ENCODE measurements around the gene NMU.

The NMU gene

GRCh38 chr4:55637272-55637820, 1.2 kb upstream of the NMU start:
- CTCF ChIA-PET = interaction anchor here (0.6 to 1.1 kb wide), 5 partner anchors 20 to 276 kb away, joined by 3 read pairs; no protein-coding TSS in a partner anchor
- POLR2A ChIA-PET = no interaction called here
- no peak for DNase-seq (ENCODE audit: extremely low spot score)
- TF ChIP-seq, protein P1, sequence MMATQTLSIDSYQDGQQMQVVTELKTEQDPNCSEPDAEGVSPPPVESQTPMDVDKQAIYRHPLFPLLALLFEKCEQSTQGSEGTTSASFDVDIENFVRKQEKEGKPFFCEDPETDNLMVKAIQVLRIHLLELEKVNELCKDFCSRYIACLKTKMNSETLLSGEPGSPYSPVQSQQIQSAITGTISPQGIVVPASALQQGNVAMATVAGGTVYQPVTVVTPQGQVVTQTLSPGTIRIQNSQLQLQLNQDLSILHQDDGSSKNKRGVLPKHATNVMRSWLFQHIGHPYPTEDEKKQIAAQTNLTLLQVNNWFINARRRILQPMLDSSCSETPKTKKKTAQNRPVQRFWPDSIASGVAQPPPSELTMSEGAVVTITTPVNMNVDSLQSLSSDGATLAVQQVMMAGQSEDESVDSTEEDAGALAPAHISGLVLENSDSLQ (IDR thresholded peaks at IDR 0.05) = no peak
- TF ChIP-seq TARDBP (IDR thresholded peaks at IDR 0.05) = no peak
- TF ChIP-seq FOXA1 (IDR thresholded peaks at IDR 0.05) = no peak
- no peak for TF ChIP-seq SUZ12 (IDR thresholded peaks at IDR 0.05)
- no peak for TF ChIP-seq ELF4 (IDR thresholded peaks at IDR 0.05)
- no peak for TF ChIP-seq HDGF (IDR thresholded peaks at IDR 0.05; ENCODE audit: borderline replicate concordance)
- no peak for TF ChIP-seq BHLHE40 (IDR thresholded peaks at IDR 0.05; ENCODE audit: borderline replicate concordance)
- no peak for TF ChIP-seq L3MBTL2 (conservative IDR thresholded peaks at IDR 0.05)
- TF ChIP-seq ARNT (IDR thresholded peaks at IDR 0.05) = no peak
- no peak for TF ChIP-seq CTBP1 (IDR thresholded peaks at IDR 0.05; ENCODE audit: borderline replicate concordance)
- TF ChIP-seq NFRKB (IDR thresholded peaks at IDR 0.05) = no peak
- TF ChIP-seq SP1 (IDR thresholded peaks at IDR 0.05) = no peak
- no peak for TF ChIP-seq LEF1 (IDR thresholded peaks at IDR 0.05; ENCODE audit: borderline replicate concordance)
- TF ChIP-seq FOXK2 (IDR thresholded peaks at IDR 0.05) = no peak

- CTCF ChIA-PET = no interaction called here
- POLR2A ChIA-PET = interaction anchor here (1.0 kb wide), 1 partner anchor 291 kb away, joined by 3 read pairs; the partner anchor contains the start of gene SRD5A3
- no peak for TF ChIP-seq ZNF384 (IDR thresholded peaks at IDR 0.05)
- TF ChIP-seq ELF4 (IDR thresholded peaks at IDR 0.05) = no peak
- TF ChIP-seq HDGF (IDR thresholded peaks at IDR 0.05; ENCODE audit: borderline replicate concordance) = no peak
- no peak for TF ChIP-seq FOXA1 (IDR thresholded peaks at IDR 0.05)
- no peak for TF ChIP-seq LEF1 (IDR thresholded peaks at IDR 0.05; ENCODE audit: borderline replicate concordance)
- TF ChIP-seq TARDBP (IDR thresholded peaks at IDR 0.05) = no peak
- TF ChIP-seq, protein P1 (IDR thresholded peaks at IDR 0.05) = no peak
- TF ChIP-seq SUZ12 (IDR thresholded peaks at IDR 0.05) = no peak
- no peak for TF ChIP-seq FOXK2 (IDR thresholded peaks at IDR 0.05)
- no peak for TF ChIP-seq ARNT (IDR thresholded peaks at IDR 0.05)
- no peak for TF ChIP-seq SP1 (IDR thresholded peaks at IDR 0.05)
- TF ChIP-seq BHLHE40 (IDR thresholded peaks at IDR 0.05; ENCODE audit: borderline replicate concordance) = no peak
- no peak for TF ChIP-seq CTBP1 (IDR thresholded peaks at IDR 0.05; ENCODE audit: borderline replicate concordance)
- no peak for TF ChIP-seq L3MBTL2 (conservative IDR thresholded peaks at IDR 0.05)
- no peak for TF ChIP-seq FOXM1 (IDR thresholded peaks at IDR 0.05; ENCODE audit: borderline replicate concordance)
- no peak for TF ChIP-seq NFRKB (IDR thresholded peaks at IDR 0.05)
- DNase-seq (ENCODE audit: extremely low spot score) = no peak
These were observed 530 bp upstream of the NMU start for GRCh38 chr4:55636656-55636999.

DNA sequence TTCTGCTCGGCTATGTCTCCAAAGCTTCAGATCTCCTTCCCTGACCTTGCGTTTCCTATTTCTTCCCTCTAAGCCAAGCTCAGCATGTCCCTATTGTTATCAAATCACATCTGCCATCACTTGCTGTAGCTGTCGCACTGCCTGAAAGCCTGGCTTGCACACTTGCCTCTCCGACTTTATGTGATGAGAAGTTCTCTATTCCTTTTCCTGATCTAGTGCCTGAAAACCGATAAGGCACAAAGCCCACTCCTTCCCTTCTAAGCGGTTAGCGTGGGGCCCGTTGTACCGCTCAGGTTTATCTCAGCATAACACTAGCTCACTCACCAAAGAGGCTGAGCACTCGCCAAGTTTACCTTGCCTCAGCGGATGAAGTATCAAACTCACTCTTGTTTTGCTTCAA, 816 bp downstream of the NMU start:
- TF ChIP-seq, protein P1 (IDR thresholded peaks at IDR 0.05) = no peak
- ChIA-PET CTCF (no interaction called here), POLR2A (no interaction called here)
- DNase-seq (ENCODE audit: extremely low spot score) = peak; percentile 9

DNA sequence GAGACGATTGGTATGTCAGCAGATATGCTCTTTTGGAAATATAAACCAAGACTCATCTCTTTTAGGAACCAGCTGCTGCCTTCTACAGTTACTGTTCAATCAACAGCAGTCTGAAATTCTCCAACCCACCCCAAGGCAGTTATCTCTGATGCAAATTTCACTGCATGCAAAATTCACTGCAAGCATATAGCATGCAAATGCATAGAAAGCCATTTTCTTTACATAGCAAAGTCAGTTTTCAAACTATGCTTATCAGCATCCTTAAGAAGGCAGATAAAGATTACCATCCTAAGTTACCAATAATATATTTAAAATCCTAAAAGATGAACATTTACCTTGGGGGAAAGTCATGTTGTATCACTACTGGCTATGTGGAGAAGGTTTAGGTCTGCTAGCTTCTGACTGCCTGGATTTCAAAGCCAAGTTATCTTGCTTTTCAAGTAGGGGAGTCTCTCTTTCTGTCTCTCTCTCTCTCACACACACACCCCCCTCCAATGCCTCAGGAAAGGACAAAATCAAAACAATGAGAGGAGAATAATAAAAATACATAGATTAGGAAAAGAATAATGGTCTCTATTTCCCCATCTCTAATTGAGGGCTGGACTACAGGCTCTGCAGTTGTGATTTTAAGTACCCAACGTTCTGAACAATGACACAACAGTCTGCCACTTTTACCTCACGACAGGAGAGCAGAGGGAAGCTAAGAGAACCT, 1.5 kb downstream of the NMU start:
- DNase-seq (ENCODE audit: extremely low spot score) = no peak
- CTCF ChIA-PET = no interaction called here

DNA sequence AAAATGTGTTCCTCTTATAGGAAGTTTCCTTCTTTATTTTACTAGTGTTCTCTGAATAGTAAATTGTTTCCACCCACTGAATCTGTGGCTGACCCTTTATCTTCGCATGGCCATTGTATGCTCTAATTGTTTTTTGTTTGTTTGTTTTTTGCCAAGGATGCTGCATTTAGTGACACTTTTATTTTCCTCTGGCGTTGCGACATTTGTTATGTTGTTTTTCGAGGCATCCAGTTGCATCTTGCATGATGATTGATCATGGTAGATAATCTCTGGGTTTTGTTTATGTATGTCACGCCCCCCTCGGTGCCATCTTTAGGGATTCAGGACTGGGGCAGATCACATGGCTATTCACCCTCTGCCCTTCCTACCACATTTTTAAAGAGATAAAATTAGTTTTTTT, 2.2 kb downstream of the NMU start:
- ChIA-PET POLR2A (no interaction called here), CTCF (no interaction called here)
- DNase-seq (ENCODE audit: extremely low spot score) = no peak
- TF ChIP-seq HDGF (IDR thresholded peaks at IDR 0.05; ENCODE audit: borderline replicate concordance) (no peak), CTBP1 (IDR thresholded peaks at IDR 0.05; ENCODE audit: borderline replicate concordance) (no peak), FOXK2 (IDR thresholded peaks at IDR 0.05) (no peak), ARNT (IDR thresholded peaks at IDR 0.05) (no peak), FOXM1 (IDR thresholded peaks at IDR 0.05; ENCODE audit: borderline replicate concordance) (no peak)
- TF ChIP-seq, protein P1 (IDR thresholded peaks at IDR 0.05) = no peak

More for the DNA sequence above, 1.5 kb downstream of the NMU start:
- no peak for TF ChIP-seq FOXK2 (IDR thresholded peaks at IDR 0.05)
- TF ChIP-seq L3MBTL2 (conservative IDR thresholded peaks at IDR 0.05) = no peak
- no peak for TF ChIP-seq HDGF (IDR thresholded peaks at IDR 0.05; ENCODE audit: borderline replicate concordance)
- no peak for TF ChIP-seq TARDBP (IDR thresholded peaks at IDR 0.05)
- no peak for TF ChIP-seq ZNF384 (IDR thresholded peaks at IDR 0.05)
- no peak for TF ChIP-seq NFRKB (IDR thresholded peaks at IDR 0.05)
- TF ChIP-seq SUZ12 (IDR thresholded peaks at IDR 0.05) = no peak
- no peak for TF ChIP-seq ELF4 (IDR thresholded peaks at IDR 0.05)
- TF ChIP-seq SP1 (IDR thresholded peaks at IDR 0.05) = no peak
- no peak for TF ChIP-seq ARNT (IDR thresholded peaks at IDR 0.05)
- no peak for TF ChIP-seq FOXA1 (IDR thresholded peaks at IDR 0.05)
- no peak for TF ChIP-seq CTBP1 (IDR thresholded peaks at IDR 0.05; ENCODE audit: borderline replicate concordance)
- TF ChIP-seq, protein P1 (IDR thresholded peaks at IDR 0.05) = no peak
- TF ChIP-seq BHLHE40 (IDR thresholded peaks at IDR 0.05; ENCODE audit: borderline replicate concordance) = no peak
- TF ChIP-seq FOXM1 (IDR thresholded peaks at IDR 0.05; ENCODE audit: borderline replicate concordance) = no peak
- no peak for TF ChIP-seq LEF1 (IDR thresholded peaks at IDR 0.05; ENCODE audit: borderline replicate concordance)
- POLR2A ChIA-PET = no interaction called here

Data from HEK293T (cell line).